Umbilical cord (tissue), 2 donors: Measurements from ENCODE around the gene RRAD. TPM values are rescaled to one million over a fixed set of nuclear protein-coding genes. Genes with fewer than 3 reads are reported as not detected.
"Not testable (repeated sequence)": the region's sequence is repeated elsewhere in the genome, so short reads cannot be mapped to it uniquely, and the experiment has no call there.

Experiments used
- DNase-seq: peaks from one replicate; pipeline ENCODE4 v3.0.0-alpha.2; 2015; ENCODE audit warnings: low spot score
- total RNA-seq: library from RNA; depleted of rRNA; stranded (reverse); fragments of >200 nt; gene quantifications from one replicate; pipeline ENCODE4 v1.2.3, GENCODE V29; 2014; ENCODE audit warnings: low replicate concordance; ENCODE audit not compliant: insufficient read depth

The RRAD gene
- total RNA-seq = 19.0 TPM

GRCh38 chr16:66925322-66925840 is at the start of gene RRAD:
TSS of gene RRAD (minus strand) at chr16:66925535. CDS start at chr16:66925179, 356 bp downstream.
- peak; percentile 59 for DNase-seq

- DNase-seq = not testable (repeated sequence)
Measured at GRCh38 chr16:66974932-66975246, 49.6 kb upstream of the RRAD start.

GRCh38 chr16:66974156-66974931 is 49.0 kb upstream of the RRAD start:
- DNase-seq = not testable (repeated sequence)

- DNase-seq = no peak
Measured at GRCh38 chr16:66973716-66974115, 48.4 kb upstream of the RRAD start.

GRCh38 chr16:66972983-66973382 is 47.6 kb upstream of the RRAD start:
- DNase-seq = no peak

GRCh38 chr16:66970775-66971720 is 45.7 kb upstream of the RRAD start:
- DNase-seq = no peak

- no peak for DNase-seq
Measured at GRCh38 chr16:66968847-66969246, 43.5 kb upstream of the RRAD start.

- no peak for DNase-seq
Measured at GRCh38 chr16:66964049-66964448, 38.7 kb upstream of the RRAD start.

- no peak for DNase-seq
Measured at GRCh38 chr16:66961914-66962313, 36.6 kb upstream of the RRAD start.

- no peak for DNase-seq
Measured at GRCh38 chr16:66961065-66961744, 35.9 kb upstream of the RRAD start, which contains the start of gene CES3. TSS of gene CES3 (plus strand) at chr16:66961266. CDS start at chr16:66961308, 42 bp downstream.

GRCh38 chr16:66960270-66960669 is 34.9 kb upstream of the RRAD start:
- DNase-seq = no peak

- DNase-seq = no peak
Measured at GRCh38 chr16:66959704-66960161, 34.4 kb upstream of the RRAD start.

- no peak for DNase-seq
Measured at GRCh38 chr16:66958857-66959703, 33.7 kb upstream of the RRAD start.

GRCh38 chr16:66956154-66956457 is 30.8 kb upstream of the RRAD start:
- not testable (repeated sequence) for DNase-seq

GRCh38 chr16:66955363-66956153 is 30.2 kb upstream of the RRAD start:
- peak; percentile 27 for DNase-seq

GRCh38 chr16:66954097-66954659 is 28.8 kb upstream of the RRAD start:
- peak; percentile 86 for DNase-seq

GRCh38 chr16:66953462-66954096 is 28.2 kb upstream of the RRAD start:
- no peak for DNase-seq

- DNase-seq = no peak
Measured at GRCh38 chr16:66952430-66953110, 27.2 kb upstream of the RRAD start.
